Mucosa of rectum (tissue), 2 donors: Measurements from ENCODE around the gene ABHD10.

ENCODE experiments used
- H3K27ac ChIP-seq, 2 donors: one replicate each; pipeline ENCODE4 v1.7.0; 2013; ENCODE audit warnings: inconsistent platforms in 2 of 2, low read depth in 2 of 2, low read length in 2 of 2
- H3K27me3 ChIP-seq, 2 donors: one replicate each; pipeline ENCODE4 v1.7.0; 2013; ENCODE audit warnings: low read length in 2 of 2; ENCODE audit not compliant: control insufficient read depth in 2 of 2, insufficient read depth in 2 of 2
- H3K36me3 ChIP-seq, 2 donors: one replicate each; pipeline ENCODE4 v1.7.0; 2013; ENCODE audit warnings: low read length in 2 of 2; ENCODE audit not compliant: control insufficient read depth in 2 of 2, insufficient read depth in 2 of 2
- H3K4me1 ChIP-seq, 2 donors: one replicate each; pipeline ENCODE4 v1.7.0; 2013; ENCODE audit warnings: low read length in 2 of 2, mild to moderate bottlenecking in 1 of 2; ENCODE audit not compliant: control insufficient read depth in 2 of 2, insufficient read depth in 2 of 2
- H3K4me3 ChIP-seq, 2 donors: one replicate each; pipeline ENCODE4 v1.7.0; 2013; ENCODE audit warnings: low read length in 2 of 2
- H3K9ac ChIP-seq, 2 donors: one replicate each; pipeline ENCODE4 v1.7.0; 2013; ENCODE audit warnings: low read length in 2 of 2, low read depth in 1 of 2, mild to moderate bottlenecking in 1 of 2
- H3K9me3 ChIP-seq, 2 donors: one replicate each; pipeline ENCODE4 v1.7.0; 2013; ENCODE audit warnings: low read length in 2 of 2; ENCODE audit not compliant: control insufficient read depth in 2 of 2
- donor health status: healthy.
- donor health status: Normal muscosa, but diverticular disease.

Gene ABHD10

GRCh38 chr3:111948786-111949185, 30.0 kb upstream of the ABHD10 start:
- Histone ChIP-seq H3K27me3 (no peaks in the 10 kb centered on the region), H3K4me3 (no peak overlapping the region), H3K9me3 (no peaks in the 10 kb centered on the region), H3K27ac (no peak overlapping the region), H3K36me3 (no peaks in the 10 kb centered on the region), H3K9ac (no peak overlapping the region), H3K4me1 (no peaks in the 10 kb centered on the region)

DNA sequence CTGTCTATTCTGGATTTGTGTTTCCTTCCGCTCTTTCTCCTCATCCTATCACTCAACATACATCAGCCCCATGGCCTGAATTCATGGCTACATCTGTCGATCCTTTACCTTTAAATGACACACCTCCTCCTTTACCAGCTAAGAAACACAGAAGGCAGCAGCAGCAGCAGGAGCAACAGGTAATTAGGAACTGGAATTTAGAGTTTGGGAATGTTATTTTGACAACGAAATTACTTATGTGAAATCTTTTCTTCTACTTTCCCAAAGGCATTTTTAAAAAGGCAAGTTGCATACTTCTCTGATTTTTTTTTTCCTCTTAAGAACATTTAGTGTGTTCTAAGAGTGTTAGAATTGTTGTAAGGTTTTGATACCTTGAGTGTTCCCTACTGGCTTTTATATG, 29.1 kb upstream of the ABHD10 start:
- Histone ChIP-seq H3K27ac (no peak overlapping the region), H3K9me3 (no peaks in the 10 kb centered on the region), H3K4me3 (no peak overlapping the region), H3K9ac (no peak overlapping the region), H3K27me3 (no peaks in the 10 kb centered on the region), H3K4me1 (no peaks in the 10 kb centered on the region), H3K36me3 (no peaks in the 10 kb centered on the region)

DNA sequence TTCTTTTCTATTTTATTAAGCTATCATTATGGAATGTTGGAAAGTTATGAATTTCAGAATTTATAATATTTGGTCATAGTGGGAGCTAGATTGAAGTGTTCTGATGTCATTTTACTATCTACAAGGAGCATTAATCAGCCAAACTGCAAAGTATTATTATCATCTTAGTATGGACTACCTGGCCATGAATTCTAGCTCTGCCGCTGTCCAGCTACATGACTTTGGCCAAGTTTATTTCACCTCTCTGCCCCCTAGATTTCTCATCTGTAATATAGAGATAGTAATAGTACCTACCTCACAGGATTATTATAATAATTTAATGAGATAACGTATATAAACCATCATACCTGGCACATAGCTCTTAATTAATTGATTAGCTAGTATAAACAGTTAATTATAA, 27.8 kb upstream of the ABHD10 start:
- no peak overlapping the region for H3K9ac ChIP-seq
- no peaks in the 10 kb centered on the region for H3K9me3 ChIP-seq
- H3K4me3 ChIP-seq, result no peak overlapping the region
- no peak overlapping the region for H3K27ac ChIP-seq
- no peaks in the 10 kb centered on the region for H3K27me3 ChIP-seq
- H3K4me1 ChIP-seq, result no peaks in the 10 kb centered on the region
- no peaks in the 10 kb centered on the region for H3K36me3 ChIP-seq

GRCh38 chr3:111952086-111952485, 26.7 kb upstream of the ABHD10 start:
- H3K4me3 ChIP-seq, result no peak overlapping the region
- no peaks in the 10 kb centered on the region for H3K36me3 ChIP-seq
- no peaks in the 10 kb centered on the region for H3K27me3 ChIP-seq
- no peaks in the 10 kb centered on the region for H3K4me1 ChIP-seq
- no peak overlapping the region for H3K27ac ChIP-seq
- H3K9ac ChIP-seq, result no peak overlapping the region
- H3K9me3 ChIP-seq, result no peaks in the 10 kb centered on the region

DNA sequence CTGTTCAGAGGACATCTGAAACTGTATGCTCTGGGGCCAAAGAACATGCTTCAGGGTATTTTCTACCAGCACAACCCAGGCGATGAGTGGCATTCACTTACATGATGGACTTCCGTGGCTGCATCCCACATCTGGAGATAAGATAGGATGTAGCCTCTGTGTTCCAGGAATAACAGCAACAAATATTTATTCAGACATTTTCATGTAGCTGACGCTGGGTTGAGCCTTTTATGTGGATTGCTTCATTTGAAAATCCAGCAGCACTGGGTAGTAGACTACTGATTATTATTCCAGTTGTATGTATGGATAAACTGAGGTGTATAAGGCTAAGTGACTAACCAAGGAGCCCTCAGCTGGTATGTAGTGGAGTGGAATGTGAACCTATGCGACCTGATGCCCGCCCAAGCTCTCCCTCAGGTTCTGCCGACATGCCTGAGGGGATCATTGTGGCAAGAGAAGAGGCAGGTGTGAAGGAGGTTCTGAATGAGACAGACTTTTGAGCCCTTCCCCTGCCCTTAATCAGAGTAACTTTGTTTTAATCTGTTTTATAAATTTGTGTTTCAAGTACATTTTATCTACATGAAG, 25.9 kb upstream of the ABHD10 start:
- Histone ChIP-seq H3K36me3 (no peaks in the 10 kb centered on the region), H3K9me3 (no peaks in the 10 kb centered on the region), H3K4me1 (no peaks in the 10 kb centered on the region), H3K4me3 (no peak overlapping the region), H3K27me3 (no peaks in the 10 kb centered on the region), H3K27ac (no peak overlapping the region), H3K9ac (no peak overlapping the region)

GRCh38 chr3:111954228-111954990, 24.4 kb upstream of the ABHD10 start:
- Histone ChIP-seq H3K27ac (no peak overlapping the region), H3K9ac (no peak overlapping the region), H3K4me3 (no peak overlapping the region), H3K9me3 (no peaks in the 10 kb centered on the region), H3K36me3 (no peaks in the 10 kb centered on the region), H3K27me3 (no peaks in the 10 kb centered on the region), H3K4me1 (no peaks in the 10 kb centered on the region)

- H3K27ac ChIP-seq, result no peak overlapping the region
- H3K4me3 ChIP-seq, result no peak overlapping the region
- H3K9ac ChIP-seq, result no peak overlapping the region
- H3K36me3 ChIP-seq, result no peaks in the 10 kb centered on the region
- H3K9me3 ChIP-seq, result no peaks in the 10 kb centered on the region
- H3K4me1 ChIP-seq, result no peaks in the 10 kb centered on the region
- no peaks in the 10 kb centered on the region for H3K27me3 ChIP-seq
These were observed 22.9 kb upstream of the ABHD10 start for GRCh38 chr3:111955876-111956275.

GRCh38 chr3:111956449-111956848, 22.4 kb upstream of the ABHD10 start:
- H3K27ac ChIP-seq, result no peak overlapping the region
- no peak overlapping the region for H3K4me3 ChIP-seq
- no peaks in the 10 kb centered on the region for H3K4me1 ChIP-seq
- H3K9ac ChIP-seq, result no peak overlapping the region
- H3K36me3 ChIP-seq, result no peaks in the 10 kb centered on the region
- no peaks in the 10 kb centered on the region for H3K27me3 ChIP-seq
- no peaks in the 10 kb centered on the region for H3K9me3 ChIP-seq

- Histone ChIP-seq H3K4me3 (no peak overlapping the region), H3K9ac (no peak overlapping the region), H3K27ac (no peak overlapping the region), H3K36me3 (no peaks in the 10 kb centered on the region), H3K9me3 (no peaks in the 10 kb centered on the region), H3K4me1 (no peaks in the 10 kb centered on the region), H3K27me3 (no peaks in the 10 kb centered on the region)
These were observed 21.7 kb upstream of the ABHD10 start for GRCh38 chr3:111956995-111957734.

GRCh38 chr3:111961461-111962164, 17.2 kb upstream of the ABHD10 start:
- Histone ChIP-seq H3K9ac (no peak overlapping the region), H3K27me3 (no peaks in the 10 kb centered on the region), H3K4me3 (no peak overlapping the region), H3K9me3 (no peaks in the 10 kb centered on the region), H3K27ac (no peak overlapping the region), H3K4me1 (peaks cover 0 to 2% of the 10 kb centered on the region in 2 donors), H3K36me3 (no peaks in the 10 kb centered on the region)
